Activated CD8-positive, alpha-beta memory T cell treated with anti-CD3 and anti-CD28 coated beads, Interleukin-2, amount 50 U/mL, for 24 hours (primary cell): ENCODE measurements around the gene VAV2.

ENCODE experiments used
- DNase-seq: peaks from one replicate; pipeline ENCODE4 v3.0.0-alpha.2; 2020; ENCODE audit errors: extremely low read depth

The VAV2 gene

DNA sequence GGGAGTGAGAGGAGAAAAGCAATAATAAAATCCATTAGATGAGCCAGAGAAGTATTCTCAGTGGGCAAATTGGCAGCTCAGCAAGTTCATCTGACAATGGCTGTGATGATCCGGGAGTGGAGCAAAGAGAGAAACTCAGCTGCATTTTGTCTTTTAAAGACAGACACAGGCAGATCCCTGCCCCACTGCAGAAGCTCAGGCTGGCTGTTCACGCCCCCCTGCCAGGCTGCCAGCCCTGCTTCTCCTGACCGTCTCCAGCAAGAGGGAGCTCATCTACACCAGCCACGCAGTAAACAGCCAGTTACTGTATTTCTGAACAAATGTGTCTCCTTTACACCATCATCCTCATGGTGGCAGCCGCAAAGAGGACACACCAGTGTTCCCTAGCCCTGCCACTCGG lies 139.7 kb downstream of the VAV2 start:
- DNase-seq: no peak

DNA sequence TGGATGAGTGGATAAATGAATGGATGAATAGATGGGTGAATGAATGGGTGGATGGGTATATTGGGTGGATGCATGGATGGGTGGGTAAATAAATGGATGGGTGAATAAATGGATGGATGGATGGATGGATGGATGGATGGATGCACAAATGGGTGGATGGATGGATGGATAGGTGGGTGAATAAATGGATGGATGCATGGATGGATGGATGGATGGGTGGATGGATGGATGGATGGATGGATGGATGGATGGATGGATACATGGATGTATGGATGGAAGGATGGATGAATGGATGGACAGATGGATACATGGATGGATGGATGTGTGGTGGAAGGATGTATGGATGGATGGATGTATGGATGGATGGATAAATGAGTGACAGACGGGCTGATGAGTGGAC lies 140.4 kb downstream of the VAV2 start:
- no peak for DNase-seq

DNA sequence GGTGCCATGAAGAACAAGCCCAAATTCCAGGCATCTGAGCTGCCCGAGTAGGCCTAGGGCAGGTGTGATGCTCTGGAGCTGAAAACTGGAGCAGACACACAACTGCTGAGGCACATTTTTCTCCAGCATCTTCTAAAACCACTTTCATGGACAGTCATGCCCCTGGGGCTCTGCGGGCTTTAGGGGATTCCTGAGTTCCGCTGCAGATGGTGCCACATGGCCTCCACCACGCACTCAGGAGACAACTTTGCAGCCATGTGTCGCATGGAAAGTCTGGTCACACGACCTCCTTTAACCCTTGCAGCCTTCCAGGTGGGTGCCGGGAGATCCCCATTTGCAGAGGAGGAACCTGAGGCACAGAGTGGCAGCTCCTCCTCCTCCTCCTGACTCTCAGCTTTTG lies 141.2 kb downstream of the VAV2 start:
- DNase-seq: no peak

DNA sequence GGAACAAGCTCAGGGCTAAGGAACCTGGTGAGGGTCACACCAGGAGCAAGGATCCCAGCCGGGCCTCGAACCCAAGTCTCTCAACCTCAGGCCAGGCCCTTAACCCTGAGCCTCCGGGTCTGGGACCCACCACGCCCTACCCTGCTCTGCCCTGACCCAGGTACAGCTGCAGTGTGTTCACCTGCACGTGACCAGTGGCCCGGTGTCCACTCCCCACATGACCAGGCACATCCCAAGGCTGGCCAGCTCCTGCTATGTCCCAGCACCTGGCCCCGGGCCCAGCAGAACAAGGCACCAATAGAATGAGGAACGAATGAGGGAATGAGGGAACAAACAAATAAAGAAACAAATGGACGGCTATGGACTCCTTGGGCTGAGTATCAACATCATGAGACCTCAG lies 142.0 kb downstream of the VAV2 start:
- no peak for DNase-seq

DNA sequence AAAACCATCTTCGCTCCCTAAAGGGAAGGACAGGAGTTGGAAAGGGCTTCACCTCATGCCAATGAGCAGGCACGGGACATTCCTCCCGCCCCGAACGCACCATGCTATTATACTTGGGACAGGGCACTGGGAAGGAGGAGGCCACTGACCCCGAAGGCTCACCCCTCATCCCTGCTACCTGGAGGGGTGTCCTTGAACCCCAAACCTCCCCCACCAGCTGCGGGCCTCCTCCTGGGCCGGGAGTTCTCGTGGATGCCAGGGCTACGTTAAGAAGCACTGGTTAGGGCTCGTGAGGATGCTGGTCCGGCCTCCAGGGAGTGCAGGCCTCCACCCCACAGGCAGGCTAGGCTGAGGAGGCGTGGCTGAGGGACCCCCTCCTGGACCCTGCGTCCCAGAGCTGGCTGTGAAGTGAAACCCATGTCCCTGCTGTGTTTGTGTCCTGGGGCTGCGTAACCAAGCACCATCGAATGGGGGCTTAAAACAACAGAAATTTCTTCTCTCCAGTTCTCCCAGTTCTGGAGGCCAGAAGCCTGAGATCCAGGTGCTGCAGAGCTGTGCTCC lies 142.9 kb downstream of the VAV2 start:
- no peak for DNase-seq

DNA sequence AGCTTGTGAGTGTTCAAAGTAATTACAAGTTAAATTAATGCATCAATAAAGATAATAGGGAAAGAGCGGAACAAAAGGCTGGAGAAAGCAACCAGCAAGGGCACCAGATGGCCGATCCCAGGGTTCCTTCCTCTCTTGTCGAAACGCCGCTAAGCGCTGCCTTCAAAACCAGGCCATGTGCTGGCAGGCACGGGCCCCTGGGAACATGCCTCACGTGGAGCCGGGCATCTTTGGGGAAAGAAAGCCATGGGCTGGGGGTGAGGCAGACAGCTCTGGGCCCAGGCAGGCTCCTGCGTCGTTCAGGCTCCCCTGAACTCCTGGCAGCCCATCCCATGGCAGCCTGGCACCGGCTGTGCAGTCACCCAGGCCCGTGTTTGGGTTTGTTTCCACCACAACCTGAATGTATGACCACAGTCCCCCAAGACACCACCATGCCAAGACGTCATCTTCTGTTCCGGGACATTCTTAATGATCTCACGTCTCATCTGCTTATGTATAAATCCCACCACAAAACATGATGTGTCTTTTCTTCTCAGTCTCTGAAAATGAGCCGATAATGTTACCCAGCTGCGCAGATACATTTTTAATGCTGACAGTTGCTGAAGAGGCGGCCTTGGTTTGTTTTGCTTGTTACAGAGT lies 143.5 kb downstream of the VAV2 start:
- DNase-seq: no peak

GRCh38 chr9:133846483-133847090 lies 145.5 kb downstream of the VAV2 start:
- DNase-seq: no peak

GRCh38 chr9:133845440-133845839 lies 146.7 kb downstream of the VAV2 start:
- DNase-seq: no peak

GRCh38 chr9:133844881-133845410 lies 147.2 kb downstream of the VAV2 start:
- DNase-seq: no peak

GRCh38 chr9:133844398-133844784 lies 147.7 kb downstream of the VAV2 start:
- DNase-seq: no peak

DNA sequence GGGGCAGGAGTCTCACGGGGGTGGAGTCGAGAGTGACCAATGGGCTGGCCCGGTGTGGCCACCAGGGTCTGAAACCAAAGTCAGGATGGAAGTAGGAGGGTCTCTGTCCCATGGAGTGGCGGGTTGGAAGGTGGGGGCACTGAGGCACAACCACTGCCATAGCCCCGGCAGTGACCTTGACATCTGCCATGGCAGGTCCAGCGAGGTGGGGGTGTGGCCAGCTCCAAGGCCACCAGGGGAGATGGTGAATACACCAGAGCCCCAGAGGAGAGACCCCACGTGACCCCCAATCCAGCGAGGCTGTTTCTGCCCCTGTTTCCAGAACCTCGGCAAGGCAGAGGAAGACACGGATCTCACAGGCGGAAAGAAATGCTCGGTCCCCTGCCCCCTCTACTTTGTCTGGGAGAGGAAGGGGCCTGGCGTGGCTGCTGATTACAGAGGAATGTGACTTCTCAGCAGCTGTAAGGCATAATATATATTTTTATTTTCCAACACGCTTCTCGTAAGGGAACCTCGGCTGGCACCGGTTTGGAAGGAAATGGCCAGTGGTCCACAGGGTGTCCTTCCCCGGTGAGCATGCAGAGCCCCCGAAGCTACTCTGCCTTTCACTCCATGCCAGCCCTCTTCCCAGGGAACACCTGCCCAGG lies 148.2 kb downstream of the VAV2 start:
- no peak for DNase-seq

GRCh38 chr9:133843250-133843649 lies 148.9 kb downstream of the VAV2 start:
- no peak for DNase-seq

DNA sequence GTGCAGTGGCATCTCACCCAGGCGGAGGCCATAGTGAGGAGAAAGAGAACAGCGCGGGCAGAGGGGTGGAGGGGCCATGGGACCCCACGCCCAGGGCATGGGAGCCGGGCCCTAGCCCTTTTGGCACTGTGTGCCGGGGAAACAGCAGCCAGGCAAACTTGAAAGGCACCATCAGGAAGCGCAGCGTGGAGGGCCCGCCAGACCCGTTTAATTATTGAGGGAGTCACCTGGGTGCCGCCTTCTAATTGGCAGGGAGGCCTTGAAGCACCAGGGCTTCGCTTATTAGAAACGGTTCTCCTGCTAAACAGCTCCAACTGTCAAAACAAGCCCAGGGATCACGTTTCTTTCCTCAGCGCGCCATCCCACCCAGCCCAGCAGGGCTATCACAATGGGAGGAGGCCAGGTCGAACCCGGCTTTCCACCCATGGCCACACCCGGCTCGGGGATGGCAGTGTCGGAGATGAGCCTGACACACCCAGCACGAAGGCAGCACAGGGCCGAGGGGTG lies 149.3 kb downstream of the VAV2 start:
- no peak for DNase-seq

DNA sequence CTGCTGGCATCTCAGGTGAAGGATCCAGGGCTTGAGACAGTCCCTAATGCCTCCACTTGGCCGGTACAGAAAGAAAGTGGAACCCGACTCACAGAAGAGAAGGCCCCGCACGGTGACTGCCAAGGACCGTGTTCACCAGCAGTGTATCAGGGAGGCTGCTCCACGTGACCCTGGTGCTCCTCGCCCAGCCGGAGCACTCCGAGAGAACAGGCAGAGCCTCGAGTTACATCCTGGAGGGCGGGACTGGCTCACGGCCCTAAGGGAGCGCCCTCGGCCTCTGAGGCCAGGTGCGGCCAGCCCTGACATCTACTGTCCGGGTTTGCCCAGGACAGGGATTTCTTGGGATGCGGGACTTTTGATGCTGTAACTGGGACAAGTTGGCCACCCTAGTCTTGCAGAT lies 149.9 kb downstream of the VAV2 start:
- DNase-seq: no peak

GRCh38 chr9:133841167-133841812 lies 150.8 kb downstream of the VAV2 start:
- DNase-seq: no peak

DNA sequence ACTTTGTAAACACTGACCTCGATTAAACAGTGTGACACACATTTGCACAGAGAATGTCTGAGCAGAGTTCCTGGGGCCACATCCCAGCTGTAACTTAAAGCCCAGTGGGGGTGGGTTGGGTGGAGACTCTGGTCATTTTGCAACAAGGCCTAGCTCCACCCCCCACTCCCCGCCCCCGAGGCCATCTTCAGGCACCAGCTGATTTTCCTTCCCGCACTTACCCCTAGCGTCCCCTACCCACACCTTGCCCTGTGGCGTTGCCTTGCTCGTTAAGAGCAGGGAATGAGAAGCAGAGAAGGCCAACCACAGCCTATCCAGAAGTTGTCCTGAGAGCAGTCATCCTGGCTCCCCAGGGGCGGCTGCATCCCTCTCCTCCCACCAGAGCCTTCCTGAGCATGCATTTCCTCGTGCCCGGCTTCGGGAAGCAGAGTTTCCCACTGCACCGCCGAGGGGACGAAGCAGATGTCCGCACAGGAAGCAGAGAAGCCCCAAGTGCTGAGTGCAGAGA lies 152.2 kb downstream of the VAV2 start:
- no peak for DNase-seq

- DNase-seq: no peak
Measured at GRCh38 chr9:133838859-133839507, 153.1 kb downstream of the VAV2 start.

DNA sequence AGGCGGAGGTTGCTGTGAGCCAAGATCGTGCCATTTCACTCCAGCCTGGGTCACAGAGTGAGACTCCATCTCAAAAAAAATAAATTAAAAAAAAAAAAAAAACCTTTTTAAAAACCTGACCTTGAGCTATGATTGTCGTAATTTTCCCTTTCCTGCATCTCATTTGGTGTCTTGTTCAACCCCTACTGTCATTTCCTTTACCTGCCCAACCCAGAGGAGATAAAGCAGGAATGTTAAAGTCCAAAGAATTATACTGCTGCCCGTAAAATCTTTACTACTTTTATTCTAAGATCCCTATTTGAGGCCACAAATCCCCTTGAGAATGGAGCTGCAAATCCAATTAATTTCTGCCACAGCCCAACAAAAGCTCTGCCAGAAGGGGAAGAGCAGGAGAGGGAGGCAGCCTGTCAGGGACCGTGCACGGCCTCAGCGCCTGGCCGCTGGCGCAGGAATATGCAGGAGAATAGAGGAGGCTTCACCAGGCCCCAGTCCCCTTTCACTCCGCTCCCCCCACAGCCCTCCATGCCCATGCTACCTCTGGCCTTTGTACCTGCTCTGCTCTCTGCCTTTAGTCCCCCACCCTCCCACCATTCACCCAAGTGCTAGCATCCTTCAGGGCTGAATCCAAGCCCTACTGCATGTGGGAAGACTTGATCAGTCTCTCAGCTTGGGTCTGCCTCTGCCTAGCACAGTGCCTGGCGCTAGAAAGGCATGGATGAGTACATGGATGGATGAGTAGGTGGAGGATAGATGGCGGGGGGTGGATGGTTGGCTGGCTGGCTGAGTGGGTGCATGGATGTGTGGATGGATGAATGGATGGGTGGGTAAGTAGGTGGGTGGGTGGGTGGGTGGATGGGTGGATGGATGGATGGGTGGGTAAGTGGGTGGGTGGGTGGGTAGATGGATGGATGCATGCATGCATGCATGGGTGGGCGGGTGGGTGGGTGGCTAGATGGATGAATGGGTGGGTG lies 154.2 kb downstream of the VAV2 start:
- no peak for DNase-seq

- DNase-seq: no peak
Measured at GRCh38 chr9:133836818-133837217, 155.3 kb downstream of the VAV2 start.
